Stimulated activated naive B cell treated with anti-CD40 and anti-IgM and Interleukin-4, amounts not matched to agents 10 μg/mL and 1 μg/mL and 100 μg/mL, for 72 hours (primary cell): ENCODE data around the gene IAH1.
"Not testable (repeated sequence)": the region's sequence is repeated elsewhere in the genome, so short reads cannot be mapped to it uniquely, and the experiment has no call there.

Source experiments
- ATAC-seq, 2 donors: fragments of 150-1000 bp; cut with Tn5 transposase; replicated peaks; 2 replicates each; pipeline ENCODE4 v1.10.0; 2021; ENCODE audit warnings: moderate library complexity in 1 of 2
- DNase-seq: peaks from one replicate; pipeline ENCODE4 v3.0.0; 2021
- H3K27ac Mint-ChIP-seq: one replicate; pipeline ENCODE4 v1.8.0; 2022; ENCODE audit warnings: mild to moderate bottlenecking, mixed read lengths
- H3K27me3 Mint-ChIP-seq, 2 donors: one replicate each; pipeline ENCODE4 v1.8.0; 2022; ENCODE audit warnings: mixed read lengths in 2 of 2
- H3K36me3 Mint-ChIP-seq, 2 donors: one replicate each; pipeline ENCODE4 v1.8.0; 2022; ENCODE audit warnings: mixed read lengths in 2 of 2, mild to moderate bottlenecking in 1 of 2
- H3K4me1 Mint-ChIP-seq, 2 donors: one replicate each; pipeline ENCODE4 v1.8.0; 2022; ENCODE audit warnings: mixed read lengths in 2 of 2, mild to moderate bottlenecking in 1 of 2
- H3K4me3 Mint-ChIP-seq, 2 donors: one replicate each; pipeline ENCODE4 v1.8.0; 2022; ENCODE audit warnings: mild to moderate bottlenecking in 2 of 2, mixed read lengths in 2 of 2, moderate library complexity in 1 of 2
- H3K9me3 Mint-ChIP-seq, 2 donors: one replicate each; pipeline ENCODE4 v1.8.0; 2022; ENCODE audit warnings: mixed read lengths in 2 of 2, mild to moderate bottlenecking in 1 of 2

The IAH1 gene

GRCh38 chr2:9488583-9489547, 14.5 kb downstream of the IAH1 start:
- peaks cover 10 to 12% of the 10 kb centered on the region in 2 donors for H3K4me1 Mint-ChIP-seq

DNA sequence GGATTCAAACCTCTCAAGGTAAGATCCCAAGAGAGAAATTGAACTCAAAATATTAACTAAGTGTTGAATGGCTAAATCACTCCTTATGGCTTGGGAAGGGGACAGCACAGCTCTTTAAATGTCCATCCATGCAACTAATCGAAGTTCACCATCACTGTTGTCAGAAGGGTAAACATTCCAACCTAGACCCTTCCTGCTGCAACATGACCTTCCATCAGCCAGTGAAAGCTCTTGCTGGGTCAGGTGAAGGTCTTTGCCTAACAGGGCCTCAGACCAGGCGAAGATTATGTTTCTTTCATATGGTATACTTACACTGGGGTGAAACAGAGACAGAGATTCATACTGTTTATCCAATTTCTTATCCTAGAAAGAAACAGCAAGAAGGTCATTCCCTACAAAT, 16.4 kb downstream of the IAH1 start:
- Mint-ChIP-seq H3K9me3 (no peaks in the 10 kb centered on the region), H3K4me1 (peaks cover 7 to 9% of the 10 kb centered on the region in 2 donors), H3K27ac (peak overlapping the region; percentile 31), H3K36me3 (peaks cover 32 to 37% of the 10 kb centered on the region in 2 donors), H3K27me3 (no peaks in the 10 kb centered on the region), H3K4me3 (no peak overlapping the region)
- ATAC-seq: no peak
- no peak for DNase-seq

More at GRCh38 chr2:9488583-9489547, 14.5 kb downstream of the IAH1 start:
- DNase-seq: no peak
- Mint-ChIP-seq H3K36me3 (peaks cover 35 to 42% of the 10 kb centered on the region in 2 donors), H3K27me3 (no peaks in the 10 kb centered on the region), H3K27ac (no peak overlapping the region), H3K9me3 (no peaks in the 10 kb centered on the region), H3K4me3 (no peak overlapping the region)
- no peak for ATAC-seq

DNA sequence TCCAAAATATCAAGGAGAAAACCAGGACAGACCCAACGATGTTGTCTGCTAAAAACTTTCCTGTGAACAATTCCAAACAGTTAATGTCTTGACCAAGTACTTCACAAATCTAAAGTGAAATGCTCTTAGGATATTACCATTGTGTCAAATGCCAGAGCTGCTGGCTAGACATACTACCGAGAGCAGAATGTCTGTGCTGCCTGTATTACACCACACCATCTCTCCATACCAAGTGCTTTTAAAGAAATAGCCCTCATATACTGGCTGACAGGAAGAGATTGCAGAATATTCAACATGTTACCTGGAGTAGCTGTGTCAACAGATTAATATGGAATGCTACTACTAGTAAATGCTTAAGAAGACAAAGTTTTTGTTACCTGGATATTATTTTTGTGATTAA, 18.6 kb downstream of the IAH1 start:
- Mint-ChIP-seq H3K4me1 (peaks cover 7 to 12% of the 10 kb centered on the region in 2 donors), H3K27me3 (no peaks in the 10 kb centered on the region), H3K4me3 (no peak overlapping the region), H3K36me3 (peaks cover 32 to 49% of the 10 kb centered on the region in 2 donors), H3K9me3 (no peaks in the 10 kb centered on the region), H3K27ac (peak overlapping the region; percentile 51)
- no peak for DNase-seq
- no peak for ATAC-seq

- peak overlapping the region; percentile 51 for H3K27ac Mint-ChIP-seq
- H3K36me3 Mint-ChIP-seq: peaks cover 32 to 52% of the 10 kb centered on the region in 2 donors
- no peaks in the 10 kb centered on the region for H3K27me3 Mint-ChIP-seq
- DNase-seq: no peak
- ATAC-seq: peak; percentile 57 to 72
- H3K4me1 Mint-ChIP-seq: peaks cover 7 to 12% of the 10 kb centered on the region in 2 donors
- no peaks in the 10 kb centered on the region for H3K9me3 Mint-ChIP-seq
- H3K4me3 Mint-ChIP-seq: no peak overlapping the region
Measured at GRCh38 chr2:9493478-9493877, 19.1 kb downstream of the IAH1 start.

GRCh38 chr2:9494081-9494480, 19.7 kb downstream of the IAH1 start:
- Mint-ChIP-seq H3K4me1 (peaks cover 7 to 12% of the 10 kb centered on the region in 2 donors), H3K9me3 (no peaks in the 10 kb centered on the region), H3K4me3 (no peak overlapping the region), H3K36me3 (peaks cover 27 to 54% of the 10 kb centered on the region in 2 donors), H3K27me3 (no peaks in the 10 kb centered on the region), H3K27ac (peak overlapping the region; percentile 81)
- DNase-seq (no peak), ATAC-seq (peak in 1 of 2 donors; percentile 69)

DNA sequence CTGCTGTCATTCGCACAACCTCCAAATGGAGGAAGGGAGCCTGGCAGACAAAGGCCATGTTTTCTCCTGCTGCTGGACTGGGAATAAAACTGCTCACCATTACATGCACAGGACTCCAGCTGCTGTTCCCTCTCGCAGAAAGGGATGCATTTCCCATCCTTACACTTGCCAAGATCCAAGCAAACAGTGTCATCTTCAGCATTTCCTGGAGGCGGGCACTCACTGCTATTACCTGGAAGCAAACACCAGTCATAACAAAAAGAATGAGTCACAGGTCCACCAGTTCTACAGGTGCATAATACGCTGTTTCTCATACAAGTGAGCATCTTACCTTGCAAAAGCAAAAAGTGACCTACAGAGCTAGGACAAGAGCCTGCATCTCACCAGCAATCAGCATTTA, 22.7 kb downstream of the IAH1 start:
- no peaks in the 10 kb centered on the region for H3K27me3 Mint-ChIP-seq
- peaks cover 7 to 12% of the 10 kb centered on the region in 2 donors for H3K4me1 Mint-ChIP-seq
- H3K27ac Mint-ChIP-seq: peak overlapping the region; percentile 75
- peaks cover 38 to 66% of the 10 kb centered on the region in 2 donors for H3K36me3 Mint-ChIP-seq
- ATAC-seq (no peak), DNase-seq (no peak)
- no peak overlapping the region for H3K4me3 Mint-ChIP-seq
- no peaks in the 10 kb centered on the region for H3K9me3 Mint-ChIP-seq

GRCh38 chr2:9498210-9498609, 23.9 kb downstream of the IAH1 start:
- Mint-ChIP-seq H3K27me3 (no peaks in the 10 kb centered on the region), H3K36me3 (peaks cover 43 to 67% of the 10 kb centered on the region in 2 donors), H3K4me3 (no peak overlapping the region), H3K4me1 (peaks cover 6 to 11% of the 10 kb centered on the region in 2 donors), H3K27ac (no peak overlapping the region), H3K9me3 (no peaks in the 10 kb centered on the region)
- DNase-seq (no peak), ATAC-seq (no peak)

- no peak overlapping the region for H3K4me3 Mint-ChIP-seq
- no peak for DNase-seq
- peak overlapping the region; percentile 53 for H3K27ac Mint-ChIP-seq
- ATAC-seq: no peak
- H3K36me3 Mint-ChIP-seq: peaks cover 34 to 50% of the 10 kb centered on the region in 2 donors
- no peaks in the 10 kb centered on the region for H3K27me3 Mint-ChIP-seq
- H3K4me1 Mint-ChIP-seq: peaks cover 0 to 3% of the 10 kb centered on the region in 2 donors
- H3K9me3 Mint-ChIP-seq: no peaks in the 10 kb centered on the region
Measured at GRCh38 chr2:9508931-9509330, 34.6 kb downstream of the IAH1 start.

DNA sequence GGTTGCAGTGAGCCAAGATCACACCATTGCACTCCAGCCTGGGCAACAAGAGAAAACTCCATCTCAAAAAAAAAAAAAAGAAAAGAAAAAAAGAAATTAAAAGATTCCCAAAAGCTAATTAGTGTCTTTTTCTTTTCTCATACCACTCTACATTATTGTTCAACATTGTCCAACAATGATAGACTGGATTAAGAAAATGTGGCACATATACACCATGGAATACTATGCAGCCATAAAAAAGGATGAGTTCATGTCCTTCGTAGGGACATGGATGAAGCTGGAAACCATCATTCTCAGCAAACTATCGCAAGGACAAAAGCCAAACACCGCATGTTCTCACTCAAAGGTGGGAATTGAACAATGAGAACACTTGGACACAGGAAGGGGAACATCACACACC, 39.6 kb downstream of the IAH1 start:
- ATAC-seq, H3K4me3 Mint-ChIP-seq, DNase-seq, H3K9me3 Mint-ChIP-seq, H3K27ac Mint-ChIP-seq, H3K4me1 Mint-ChIP-seq, H3K27me3 Mint-ChIP-seq: not testable (repeated sequence)
- H3K36me3 Mint-ChIP-seq: peaks cover 23 to 44% of the 10 kb centered on the region in 2 donors

DNA sequence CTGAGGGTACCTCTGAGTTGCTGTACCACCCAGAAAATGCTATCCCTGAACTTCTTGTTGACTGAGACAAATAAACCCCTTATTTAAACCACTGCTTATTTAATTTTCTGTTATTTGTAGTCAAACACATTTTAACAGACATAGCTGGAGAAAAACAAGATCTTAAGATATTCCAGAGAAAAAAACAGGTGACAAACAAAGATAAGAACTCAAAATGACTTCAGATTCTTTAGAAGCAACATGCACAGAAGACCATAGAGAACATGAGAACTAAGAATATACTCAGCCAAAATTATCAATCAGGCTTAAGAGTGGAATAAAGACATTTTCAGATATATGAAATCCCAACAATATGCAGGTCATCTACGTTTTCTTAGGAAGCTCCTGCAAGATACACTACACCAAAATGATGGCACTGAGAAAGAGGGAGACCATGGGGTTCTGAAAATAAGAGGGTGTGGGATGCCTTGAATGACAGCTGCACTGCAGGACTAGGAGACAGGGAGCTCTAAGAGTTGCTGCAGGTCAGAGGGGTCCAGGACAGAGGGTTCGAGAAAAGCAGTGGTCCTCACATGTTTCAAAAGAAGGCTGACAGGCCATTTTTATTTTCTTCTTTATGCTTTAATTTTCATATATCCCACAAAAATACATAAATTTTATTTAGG, 42.9 kb downstream of the IAH1 start:
- no peak for ATAC-seq
- no peaks in the 10 kb centered on the region for H3K9me3 Mint-ChIP-seq
- no peak for DNase-seq
- peak overlapping the region; percentile 51 for H3K27ac Mint-ChIP-seq
- no peak overlapping the region for H3K4me3 Mint-ChIP-seq
- H3K4me1 Mint-ChIP-seq: no peaks in the 10 kb centered on the region
- H3K27me3 Mint-ChIP-seq: no peaks in the 10 kb centered on the region
- H3K36me3 Mint-ChIP-seq: peaks cover 23 to 48% of the 10 kb centered on the region in 2 donors

DNA sequence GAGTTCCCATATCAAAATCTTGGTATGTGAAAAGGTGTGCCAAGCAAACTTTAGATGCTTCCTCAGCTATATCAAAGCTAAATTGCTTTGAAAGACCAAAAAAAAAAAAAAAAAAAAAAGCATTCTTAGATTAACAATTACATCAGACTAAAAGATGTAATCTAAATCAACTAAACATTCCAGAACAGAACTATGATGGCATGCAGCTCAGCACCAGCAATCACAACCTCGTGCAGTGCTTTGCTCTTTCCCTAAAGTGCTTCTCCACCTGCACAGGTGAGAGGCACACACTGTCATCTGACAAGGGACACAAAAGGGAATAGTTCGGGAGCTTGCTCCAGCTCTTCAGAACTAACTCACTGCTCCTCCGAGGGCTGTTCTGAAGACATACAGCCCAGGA, 43.8 kb downstream of the IAH1 start:
- no peaks in the 10 kb centered on the region for H3K27me3 Mint-ChIP-seq
- no peak overlapping the region for H3K4me3 Mint-ChIP-seq
- H3K9me3 Mint-ChIP-seq: no peaks in the 10 kb centered on the region
- DNase-seq: no peak
- no peak for ATAC-seq
- no peak overlapping the region for H3K27ac Mint-ChIP-seq
- no peaks in the 10 kb centered on the region for H3K4me1 Mint-ChIP-seq
- H3K36me3 Mint-ChIP-seq: peaks cover 23 to 39% of the 10 kb centered on the region in 2 donors

DNA sequence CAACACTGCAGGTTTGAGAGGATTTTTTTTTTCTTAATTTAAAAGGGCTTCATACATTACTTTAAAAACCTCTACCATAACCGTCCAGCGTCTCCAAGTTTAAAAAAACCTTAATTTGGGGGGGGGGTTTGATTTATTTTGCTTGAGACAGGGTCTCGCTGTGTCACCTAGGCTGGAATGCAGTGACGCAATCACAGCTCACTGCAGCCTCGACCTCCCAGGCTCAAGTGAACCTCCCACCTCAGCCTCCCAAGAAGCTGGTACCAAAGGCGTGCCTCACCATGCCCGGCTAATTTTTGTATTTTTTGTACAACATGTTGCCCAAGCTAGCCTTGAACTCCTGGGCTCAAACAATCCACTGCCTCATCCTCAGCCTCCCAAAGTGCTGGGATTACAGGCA, 44.4 kb downstream of the IAH1 start:
- no peaks in the 10 kb centered on the region for H3K27me3 Mint-ChIP-seq
- H3K4me1 Mint-ChIP-seq: no peaks in the 10 kb centered on the region
- H3K36me3 Mint-ChIP-seq: peaks cover 20 to 37% of the 10 kb centered on the region in 2 donors
- no peak for DNase-seq
- H3K27ac Mint-ChIP-seq: no peak overlapping the region
- H3K9me3 Mint-ChIP-seq: no peaks in the 10 kb centered on the region
- no peak overlapping the region for H3K4me3 Mint-ChIP-seq
- ATAC-seq: no peak

DNA sequence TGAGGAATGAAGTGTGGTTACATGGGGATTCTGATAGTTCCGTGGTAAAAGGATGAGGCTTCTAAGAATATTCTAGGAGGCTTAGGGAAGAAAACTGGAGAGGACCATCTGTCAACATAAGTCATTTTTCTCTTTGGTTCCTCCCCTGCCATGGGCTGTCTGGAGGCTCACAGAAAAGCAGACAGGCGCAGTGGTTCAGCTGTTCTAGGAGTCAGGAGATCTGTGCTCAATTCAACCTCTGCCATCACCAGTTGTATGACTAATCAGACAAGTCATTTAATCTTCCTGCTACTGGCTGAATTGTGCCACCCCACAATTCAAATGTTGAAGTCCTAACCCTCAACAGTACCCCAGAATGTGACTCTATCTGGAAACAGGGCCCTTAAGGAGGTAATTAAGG, 44.9 kb downstream of the IAH1 start:
- no peak overlapping the region for H3K4me3 Mint-ChIP-seq
- H3K27me3 Mint-ChIP-seq: no peaks in the 10 kb centered on the region
- no peak for ATAC-seq
- H3K27ac Mint-ChIP-seq: peak overlapping the region; percentile 51
- DNase-seq: no peak
- H3K36me3 Mint-ChIP-seq: peaks cover 17 to 34% of the 10 kb centered on the region in 2 donors
- no peaks in the 10 kb centered on the region for H3K9me3 Mint-ChIP-seq
- no peaks in the 10 kb centered on the region for H3K4me1 Mint-ChIP-seq

- no peaks in the 10 kb centered on the region for H3K4me1 Mint-ChIP-seq
- no peak overlapping the region for H3K4me3 Mint-ChIP-seq
- H3K36me3 Mint-ChIP-seq: peaks cover 21 to 41% of the 10 kb centered on the region in 2 donors
- DNase-seq (no peak), ATAC-seq (no peak)
- H3K27me3 Mint-ChIP-seq: no peaks in the 10 kb centered on the region
- H3K27ac Mint-ChIP-seq: no peak overlapping the region
- H3K9me3 Mint-ChIP-seq: no peaks in the 10 kb centered on the region
Measured at GRCh38 chr2:9524291-9524690, 49.9 kb downstream of the IAH1 start.
